GM12891 (cell line): ENCODE results near the gene ZNF830.

ENCODE experiments used
- PAX5 ChIP-seq: IDR thresholded peaks from 2 replicates; pipeline ENCODE4 v1.6.1; 2011; ENCODE audit warnings: low read length, moderate library complexity, mild to moderate bottlenecking; ENCODE audit not compliant: insufficient read depth, severe bottlenecking
- POLR2A ChIP-seq: IDR thresholded peaks from 2 replicates; pipeline ENCODE4 v1.6.1; 2011; ENCODE audit warnings: low read depth, low read length, control low read depth
- POLR2AphosphoS5 ChIP-seq: IDR thresholded peaks from 2 replicates; pipeline ENCODE4 v1.6.1; 2011; ENCODE audit warnings: low read depth, low read length, control low read depth
- POU2F2 ChIP-seq: IDR thresholded peaks from 2 replicates; pipeline ENCODE4 v1.6.1; 2011; ENCODE audit warnings: low read depth, mild to moderate bottlenecking, control low read depth, low read length, moderate library complexity
- SPI1 ChIP-seq: IDR thresholded peaks from 2 replicates; pipeline ENCODE4 v1.6.1; 2011; ENCODE audit warnings: low read depth, low read length, control low read depth
- TAF1 ChIP-seq: IDR thresholded peaks from 2 replicates; pipeline ENCODE4 v1.6.1; 2011; ENCODE audit warnings: low read depth, low read length, control low read depth

DNA sequence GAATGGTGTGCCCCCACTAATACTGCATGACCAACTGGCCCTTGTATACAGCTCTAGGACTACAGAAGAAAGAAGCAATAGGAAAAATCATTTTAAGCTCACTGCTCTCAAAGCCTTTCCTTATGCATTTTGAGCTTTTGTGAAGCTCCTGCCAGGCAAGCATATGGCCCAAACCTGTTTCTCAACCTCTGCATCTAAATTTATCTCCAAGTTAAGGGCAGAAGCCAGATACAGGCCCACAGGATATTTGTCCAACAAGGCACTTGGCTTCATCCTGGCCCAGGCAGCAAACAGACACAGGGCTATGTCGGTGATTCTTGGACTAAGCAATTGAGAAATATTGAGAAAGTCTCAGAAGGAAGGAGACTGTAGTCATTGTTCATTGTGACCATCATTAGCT is 44.0 kb upstream of the ZNF830 start:
- TF ChIP-seq POLR2A: no peak
- no peak for TF ChIP-seq SPI1
- TF ChIP-seq POLR2AphosphoS5: no peak
- no peak for TF ChIP-seq POU2F2
- no peak for TF ChIP-seq TAF1
- TF ChIP-seq PAX5: no peak
